GM10266 (cell line): ENCODE measurements around the gene ADCY3.

Experiments
- DNase-seq: peaks from one replicate; pipeline ENCODE4 v3.0.0; 2012; ENCODE audit errors: extremely low spot score
- CTCF ChIP-seq: IDR thresholded peaks from 2 replicates; pipeline ENCODE4 v1.5.1; 2012; ENCODE audit warnings: mild to moderate bottlenecking, low read depth; ENCODE audit not compliant: control insufficient read depth, insufficient read depth; ENCODE audit errors: missing control alignments

The ADCY3 gene

GRCh38 chr2:24909555-24910177, 10.4 kb downstream of the ADCY3 start:
- no peak for TF ChIP-seq CTCF
- no peak for DNase-seq

DNA sequence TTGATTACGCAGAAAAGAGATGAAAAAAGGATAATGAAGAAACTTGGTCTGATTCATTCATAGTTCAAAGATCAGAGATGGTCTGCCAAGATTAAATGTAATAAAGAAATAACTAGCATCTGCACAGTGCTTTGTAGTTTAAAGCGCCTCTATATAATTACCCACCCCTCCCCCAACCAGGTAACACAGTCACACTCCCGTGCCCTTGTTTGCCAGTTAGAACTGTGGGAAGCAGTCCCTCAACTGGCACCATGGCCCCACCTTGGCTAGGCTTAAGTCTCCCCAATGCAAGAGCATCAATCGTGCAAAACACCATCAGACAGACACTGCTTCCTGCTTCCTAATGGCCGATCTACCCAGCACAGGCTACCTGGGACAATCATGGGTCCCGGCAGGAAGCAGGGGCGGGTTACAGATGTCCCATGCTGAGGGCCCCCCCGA, 11.6 kb downstream of the ADCY3 start:
- TF ChIP-seq CTCF, result no peak
- no peak for DNase-seq

DNA sequence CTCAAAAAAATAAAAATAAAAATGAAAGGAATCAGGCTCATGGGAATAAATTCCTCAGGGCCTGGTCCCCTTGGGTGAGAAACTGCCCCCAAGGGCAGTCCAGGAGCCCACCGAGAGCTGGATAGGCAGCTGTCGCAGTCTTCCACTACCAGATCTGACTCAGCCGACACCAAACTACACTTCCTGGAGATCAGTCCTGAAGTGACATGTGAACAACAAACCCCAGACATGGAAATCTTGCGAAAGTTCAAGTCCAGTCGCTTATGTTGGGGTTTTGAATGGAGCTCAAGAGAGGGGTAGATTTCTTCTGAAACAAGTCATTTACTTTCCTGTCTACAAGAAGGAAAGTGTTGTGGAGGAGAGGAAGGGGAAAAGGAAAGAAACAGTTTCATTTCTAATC, 12.9 kb downstream of the ADCY3 start:
- DNase-seq, result no peak

GRCh38 chr2:24906466-24906865, 13.6 kb downstream of the ADCY3 start:
- no peak for TF ChIP-seq CTCF

More for the DNA sequence above, 12.9 kb downstream of the ADCY3 start:
- TF ChIP-seq CTCF, result no peak

DNA sequence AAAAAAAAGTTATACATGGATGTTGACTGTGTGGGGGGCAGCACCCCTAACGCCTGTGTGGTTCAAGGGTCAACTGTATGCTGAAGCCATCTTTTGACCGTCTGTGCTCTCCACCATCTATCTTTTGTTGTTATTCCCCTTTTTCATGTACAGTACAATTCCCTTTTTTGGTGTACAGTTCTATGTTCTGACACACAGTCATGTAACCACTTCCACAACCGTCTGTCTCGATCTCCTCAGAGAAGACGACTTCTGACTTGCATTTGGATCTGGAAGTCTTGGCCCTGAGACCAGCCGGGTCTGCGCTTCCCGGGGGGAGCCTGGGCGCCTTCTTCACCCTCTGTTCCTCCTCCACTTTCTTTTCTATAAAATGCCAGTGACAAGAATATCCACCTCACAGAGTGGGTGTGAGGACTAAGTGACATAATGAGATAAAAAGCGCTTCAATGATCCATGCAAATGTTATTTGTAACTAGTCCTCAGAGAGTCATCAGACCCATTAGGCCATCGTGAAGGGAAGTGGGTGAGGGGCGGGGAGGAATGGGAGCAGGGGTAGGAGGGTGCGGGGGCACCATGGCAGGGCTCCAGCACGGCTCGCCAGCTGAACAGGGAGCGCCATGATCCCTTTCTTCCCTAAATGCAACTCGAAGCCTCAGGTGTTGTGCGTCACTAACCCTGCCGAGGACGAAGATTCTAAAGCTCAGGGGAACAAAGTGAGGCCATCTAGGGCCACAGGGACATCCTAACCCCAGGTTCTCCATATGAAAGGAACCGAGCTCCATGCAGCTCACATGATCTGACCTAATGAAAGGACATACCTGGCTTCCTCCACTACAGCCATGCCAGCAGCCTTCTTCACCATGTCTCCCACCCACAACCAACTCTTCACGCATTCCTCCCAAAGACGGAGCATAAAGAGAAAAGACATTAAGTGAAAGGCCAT, 16.6 kb downstream of the ADCY3 start:
- no peak for TF ChIP-seq CTCF
- no peak for DNase-seq

More at GRCh38 chr2:24906466-24906865, 13.6 kb downstream of the ADCY3 start:
- DNase-seq, result no peak

DNA sequence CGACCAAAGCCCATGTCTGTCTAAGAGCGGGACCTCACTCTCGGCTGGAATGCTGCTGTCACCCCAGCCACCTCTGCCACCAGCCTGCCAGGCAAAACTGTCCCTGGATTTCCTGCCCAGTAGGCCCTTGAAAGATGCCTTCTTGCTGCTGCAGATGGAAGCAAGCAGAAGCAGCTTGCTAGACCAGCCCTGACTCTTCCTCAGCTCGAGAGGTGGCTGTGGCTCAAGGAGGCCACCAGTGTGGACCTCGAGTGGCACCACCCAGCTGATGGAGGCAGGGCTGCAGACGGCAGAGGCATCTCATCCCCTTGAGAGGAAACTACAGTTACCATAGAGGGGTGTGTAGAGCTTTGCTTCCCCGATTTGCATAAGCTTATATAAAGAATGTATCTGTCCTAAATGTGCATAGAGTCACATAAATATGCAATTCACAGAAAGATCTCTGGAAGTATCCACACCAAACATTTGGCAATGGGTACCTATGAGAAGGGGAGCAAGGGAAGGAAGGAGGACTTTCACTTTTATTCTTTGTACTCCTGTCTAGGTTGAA, 20.6 kb downstream of the ADCY3 start:
- no peak for DNase-seq
- TF ChIP-seq CTCF, result no peak
